Raji (cell line): ENCODE data around the gene BCL11A.
A peak's percentile ranks its signal among the peaks of the same experiment; 100 is the strongest.

Experiments used
- POLR2A ChIP-seq: IDR thresholded peaks from 2 replicates; pipeline ENCODE4 v1.6.1; 2011; ENCODE audit warnings: low read depth, low read length, control low read depth; ENCODE audit not compliant: insufficient read depth

The BCL11A gene

GRCh38 chr2:60552851-60553494 lies 481 bp downstream of the BCL11A start:
- TF ChIP-seq POLR2A = no peak

- TF ChIP-seq POLR2A = peak; percentile 50
These were observed 1.2 kb downstream of the BCL11A start for GRCh38 chr2:60552078-60552850.

- TF ChIP-seq POLR2A = peak; percentile 42; the same call in 1 of the 2 replicates
These were observed 2.0 kb downstream of the BCL11A start for GRCh38 chr2:60551240-60552077.

GRCh38 chr2:60550984-60551239 lies 2.5 kb downstream of the BCL11A start:
- no peak for TF ChIP-seq POLR2A

GRCh38 chr2:60550178-60550983 lies 3.1 kb downstream of the BCL11A start:
- TF ChIP-seq POLR2A = peak; percentile 54

- TF ChIP-seq POLR2A = peak; percentile 16; the same call in 1 of the 2 replicates
These were observed 3.6 kb downstream of the BCL11A start for GRCh38 chr2:60549928-60550177.

- TF ChIP-seq POLR2A = peak; percentile 26; the same call in 1 of the 2 replicates
These were observed 4.1 kb downstream of the BCL11A start for GRCh38 chr2:60549238-60549927.

- TF ChIP-seq POLR2A = no peak
These were observed 4.6 kb downstream of the BCL11A start for GRCh38 chr2:60548845-60549237.

- no peak for TF ChIP-seq POLR2A
These were observed 5.1 kb downstream of the BCL11A start for GRCh38 chr2:60548311-60548710.

GRCh38 chr2:60547841-60548240 lies 5.6 kb downstream of the BCL11A start:
- no peak for TF ChIP-seq POLR2A

GRCh38 chr2:60546756-60547420 lies 6.6 kb downstream of the BCL11A start:
- TF ChIP-seq POLR2A = no peak

- TF ChIP-seq POLR2A = no peak
These were observed 8.4 kb downstream of the BCL11A start for GRCh38 chr2:60544954-60545560.

GRCh38 chr2:60544062-60544461 lies 9.4 kb downstream of the BCL11A start:
- no peak for TF ChIP-seq POLR2A
